RWPE2 (cell line): ENCODE measurements around the gene OR51B6.
"Not testable (repeated sequence)": the region's sequence is repeated elsewhere in the genome, so short reads cannot be mapped to it uniquely, and the experiment has no call there.

Source experiments
- ATAC-seq: fragments of 200-7000 bp; cut with Tn5 transposase; 3 replicates; pipeline ENCODE4 v1.9.1; 2021; ENCODE audit warnings: low read depth
- DNase-seq: peaks from one replicate; pipeline ENCODE4 v3.0.0-alpha.2; 2020; ENCODE audit warnings: low spot score
- H3K27ac ChIP-seq: fragments of 450-650 bp; 2 replicates; pipeline ENCODE4 v1.5.1; 2017; ENCODE audit warnings: mild to moderate bottlenecking; ENCODE audit not compliant: poor library complexity, severe bottlenecking
- H3K27me3 ChIP-seq: fragments of 250-450 bp; sonication (Bioruptor Pico); 2 replicates; pipeline ENCODE4 v1.5.1; 2021; ENCODE audit warnings: mild to moderate bottlenecking, moderate library complexity; ENCODE audit not compliant: insufficient read depth, poor library complexity, severe bottlenecking
- H3K36me3 ChIP-seq: fragments of 250-450 bp; sonication (Bioruptor Pico); 2 replicates; pipeline ENCODE4 v1.5.1; 2020; ENCODE audit warnings: low read depth, mild to moderate bottlenecking, moderate library complexity
- H3K4me1 ChIP-seq: fragments of 250-450 bp; sonication (Bioruptor Pico); 2 replicates; pipeline ENCODE4 v1.5.1; 2021; ENCODE audit warnings: mild to moderate bottlenecking, moderate library complexity; ENCODE audit not compliant: insufficient read depth, poor library complexity, severe bottlenecking
- H3K4me3 ChIP-seq: fragments of 250-450 bp; sonication (Bioruptor Pico); 2 replicates; pipeline ENCODE4 v1.5.1; 2021; ENCODE audit warnings: mild to moderate bottlenecking, moderate library complexity; ENCODE audit not compliant: severe bottlenecking
- H3K9me3 ChIP-seq: fragments of 250-450 bp; sonication (Bioruptor Pico); 2 replicates; pipeline ENCODE4 v1.5.1; 2021; ENCODE audit warnings: mild to moderate bottlenecking, moderate library complexity; ENCODE audit not compliant: severe bottlenecking
- TF ChIP-seq, protein P1 (sequence below): fragments of 450-650 bp; IDR thresholded peaks from one replicate; pipeline ENCODE4 v1.5.1; 2017; ENCODE audit warnings: mild to moderate bottlenecking, moderate library complexity; ENCODE audit not compliant: poor library complexity, severe bottlenecking

Gene OR51B6

DNA sequence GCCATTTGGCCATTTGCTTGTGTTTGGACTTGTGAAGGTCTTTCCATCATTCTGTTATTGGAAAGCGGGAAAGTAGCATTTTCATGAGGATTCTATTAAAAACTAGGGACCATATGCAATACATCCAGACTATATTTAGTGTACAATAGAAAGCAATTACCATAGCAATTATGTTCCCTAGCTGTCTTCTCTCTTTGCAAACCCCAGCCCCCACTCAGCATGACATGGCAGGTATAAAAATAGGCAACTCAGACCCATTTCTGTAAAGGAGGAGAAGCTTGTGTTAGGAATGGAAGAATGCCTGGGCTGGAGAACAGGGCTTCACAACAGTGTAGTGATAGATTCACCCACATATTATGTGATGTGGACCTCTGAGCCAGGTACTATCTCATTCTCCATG is 12.4 kb downstream of the OR51B6 start:
- ATAC-seq: no peak
- H3K27ac ChIP-seq: no peak overlapping the region
- no peaks in the 10 kb centered on the region for H3K4me1 ChIP-seq
- H3K27me3 ChIP-seq: no peaks in the 10 kb centered on the region
- no peaks in the 10 kb centered on the region for H3K9me3 ChIP-seq
- H3K36me3 ChIP-seq: no peaks in the 10 kb centered on the region
- H3K4me3 ChIP-seq: no peak overlapping the region
- TF ChIP-seq, protein P1, sequence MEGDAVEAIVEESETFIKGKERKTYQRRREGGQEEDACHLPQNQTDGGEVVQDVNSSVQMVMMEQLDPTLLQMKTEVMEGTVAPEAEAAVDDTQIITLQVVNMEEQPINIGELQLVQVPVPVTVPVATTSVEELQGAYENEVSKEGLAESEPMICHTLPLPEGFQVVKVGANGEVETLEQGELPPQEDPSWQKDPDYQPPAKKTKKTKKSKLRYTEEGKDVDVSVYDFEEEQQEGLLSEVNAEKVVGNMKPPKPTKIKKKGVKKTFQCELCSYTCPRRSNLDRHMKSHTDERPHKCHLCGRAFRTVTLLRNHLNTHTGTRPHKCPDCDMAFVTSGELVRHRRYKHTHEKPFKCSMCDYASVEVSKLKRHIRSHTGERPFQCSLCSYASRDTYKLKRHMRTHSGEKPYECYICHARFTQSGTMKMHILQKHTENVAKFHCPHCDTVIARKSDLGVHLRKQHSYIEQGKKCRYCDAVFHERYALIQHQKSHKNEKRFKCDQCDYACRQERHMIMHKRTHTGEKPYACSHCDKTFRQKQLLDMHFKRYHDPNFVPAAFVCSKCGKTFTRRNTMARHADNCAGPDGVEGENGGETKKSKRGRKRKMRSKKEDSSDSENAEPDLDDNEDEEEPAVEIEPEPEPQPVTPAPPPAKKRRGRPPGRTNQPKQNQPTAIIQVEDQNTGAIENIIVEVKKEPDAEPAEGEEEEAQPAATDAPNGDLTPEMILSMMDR: no peak
- no peak for DNase-seq

DNA sequence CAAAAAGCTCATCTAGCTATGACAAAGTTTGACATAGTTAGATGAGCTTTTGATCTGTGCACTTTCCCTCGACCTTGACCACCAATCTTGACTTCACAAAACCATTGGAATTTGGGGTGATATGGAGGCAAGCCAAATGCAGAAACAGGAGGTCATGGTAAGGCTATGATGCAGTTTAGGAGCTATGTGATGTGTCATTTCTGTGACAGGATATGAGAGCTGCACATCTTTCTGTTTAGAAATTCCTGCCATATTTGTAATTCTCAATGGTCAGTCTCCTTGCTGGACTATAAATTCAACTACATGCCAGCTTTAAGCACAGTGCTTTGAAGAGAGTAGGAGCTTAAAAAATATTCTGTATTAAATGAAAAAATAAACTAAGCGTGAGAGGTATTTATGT is 12.9 kb downstream of the OR51B6 start:
- Histone ChIP-seq H3K4me3 (no peak overlapping the region), H3K9me3 (no peaks in the 10 kb centered on the region), H3K4me1 (no peaks in the 10 kb centered on the region), H3K36me3 (no peaks in the 10 kb centered on the region), H3K27me3 (no peaks in the 10 kb centered on the region), H3K27ac (no peak overlapping the region)
- DNase-seq (no peak), ATAC-seq (no peak)
- TF ChIP-seq, protein P1: no peak

DNA sequence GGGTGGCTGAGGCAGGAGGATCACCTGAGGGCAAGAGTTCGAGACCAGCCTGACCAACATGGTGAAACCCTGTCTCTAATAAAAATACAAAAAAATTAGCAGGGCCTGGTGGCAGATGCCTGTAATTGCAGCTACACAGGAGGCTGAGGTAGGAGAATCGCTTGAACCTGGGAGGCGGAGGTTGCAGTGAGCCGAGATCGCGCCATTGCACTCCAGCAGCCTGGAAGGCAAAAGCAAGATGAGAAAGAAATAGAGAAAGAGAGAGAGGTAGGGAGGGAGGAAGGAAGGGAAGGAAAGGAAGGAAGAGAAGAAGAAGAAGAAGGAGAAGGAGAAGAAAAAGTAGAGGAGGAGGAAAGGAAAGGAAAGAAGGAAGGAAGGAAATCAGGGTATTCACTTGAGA is 15.1 kb downstream of the OR51B6 start:
- H3K9me3 ChIP-seq, DNase-seq, H3K27me3 ChIP-seq, H3K4me1 ChIP-seq, H3K36me3 ChIP-seq, ATAC-seq, H3K4me3 ChIP-seq, H3K27ac ChIP-seq: not testable (repeated sequence)

DNA sequence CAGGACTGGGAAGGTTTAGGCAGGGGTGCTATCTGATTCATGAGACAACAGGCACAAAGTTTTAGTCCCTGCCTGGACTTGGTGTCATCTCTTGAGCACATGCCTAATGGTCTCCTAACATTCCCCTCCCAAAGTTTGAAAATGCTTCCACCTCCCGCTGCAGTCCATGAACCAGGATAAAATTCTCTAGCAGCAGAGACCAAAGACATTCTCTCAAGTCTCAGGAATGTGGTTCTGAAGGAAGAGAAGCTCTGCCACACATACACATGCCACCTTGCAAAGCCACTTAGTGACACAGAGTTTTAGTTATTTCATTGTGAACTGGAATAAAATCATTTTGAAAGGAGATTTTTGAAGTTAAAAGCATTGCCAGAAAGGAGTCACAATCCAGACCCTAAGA is 15.5 kb downstream of the OR51B6 start:
- TF ChIP-seq, protein P1: no peak
- no peaks in the 10 kb centered on the region for H3K36me3 ChIP-seq
- H3K9me3 ChIP-seq: no peaks in the 10 kb centered on the region
- no peak overlapping the region for H3K4me3 ChIP-seq
- H3K27me3 ChIP-seq: peaks cover 6% of the 10 kb centered on the region
- ATAC-seq (no peak), DNase-seq (no peak)
- no peaks in the 10 kb centered on the region for H3K4me1 ChIP-seq
- no peak overlapping the region for H3K27ac ChIP-seq

DNA sequence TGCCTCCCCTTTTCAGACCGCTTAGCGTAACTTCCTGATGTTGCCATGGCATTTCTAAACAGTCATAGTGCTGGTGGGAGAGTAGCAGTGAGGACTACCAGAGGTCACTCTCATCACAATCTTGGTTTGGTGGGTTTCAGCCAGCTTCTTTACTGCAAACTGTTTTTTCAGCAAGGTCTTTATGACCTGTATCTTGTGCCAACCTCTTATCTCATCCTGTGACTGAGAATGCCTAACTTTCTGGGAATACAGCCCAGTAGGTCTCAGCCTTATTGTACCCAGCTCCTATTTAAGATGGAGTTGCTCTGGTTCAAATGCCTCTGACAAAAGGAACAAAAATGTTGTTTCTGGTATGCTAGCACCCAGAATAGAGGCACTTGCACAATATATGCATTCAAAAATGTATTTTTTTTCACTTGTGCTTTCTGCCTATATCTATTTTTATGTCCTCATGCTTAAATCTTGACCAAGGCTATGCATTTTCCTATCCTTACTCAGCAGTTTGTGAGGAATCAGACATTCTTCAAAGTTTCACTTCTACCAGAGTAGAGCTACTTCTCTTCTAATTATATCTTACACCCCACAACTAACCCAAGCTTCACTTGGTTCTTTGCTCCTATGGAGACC is 16.3 kb downstream of the OR51B6 start:
- ATAC-seq (no peak), DNase-seq (no peak)
- H3K27ac ChIP-seq: no peak overlapping the region
- H3K4me3 ChIP-seq: no peak overlapping the region
- no peaks in the 10 kb centered on the region for H3K4me1 ChIP-seq
- TF ChIP-seq, protein P1: no peak
- H3K9me3 ChIP-seq: no peaks in the 10 kb centered on the region
- peaks cover 6% of the 10 kb centered on the region for H3K27me3 ChIP-seq
- no peaks in the 10 kb centered on the region for H3K36me3 ChIP-seq
